H9 (cell line): ENCODE results near the gene PTGS1. TPM values are rescaled to one million over a fixed set of nuclear protein-coding genes. Genes with fewer than 3 reads are reported as not detected.

Source experiments
- DNase-seq: peaks from one replicate; pipeline ENCODE4 v3.0.0-alpha.2; 2017
- H2AFZ ChIP-seq: one replicate; pipeline ENCODE4 v1.6.1; 2013; ENCODE audit warnings: mild to moderate bottlenecking, low read length, control low read depth, moderate library complexity
- H2AK5ac ChIP-seq: 2 replicates; pipeline ENCODE4 v1.6.1; 2013; ENCODE audit warnings: low read length, control low read depth, mixed read lengths; ENCODE audit not compliant: insufficient read length
- H2BK120ac ChIP-seq: one replicate; pipeline ENCODE4 v1.6.1; 2013; ENCODE audit warnings: low read depth, mild to moderate bottlenecking, low read length, control low read depth, inconsistent platforms; ENCODE audit not compliant: poor library complexity, severe bottlenecking
- H2BK12ac ChIP-seq: 2 replicates; pipeline ENCODE4 v1.6.1; 2013; ENCODE audit warnings: low read length, control low read depth, mixed read lengths, low read depth; ENCODE audit not compliant: insufficient read length
- H2BK15ac ChIP-seq: 2 replicates; pipeline ENCODE4 v1.6.1; 2013; ENCODE audit warnings: low read depth, low read length, control low read depth
- H2BK20ac ChIP-seq: one replicate; pipeline ENCODE4 v1.6.1; 2013; ENCODE audit warnings: low read depth, mild to moderate bottlenecking, low read length, control low read depth, inconsistent platforms; ENCODE audit not compliant: poor library complexity, severe bottlenecking
- H2BK5ac ChIP-seq: 2 replicates; pipeline ENCODE4 v1.6.1; 2013; ENCODE audit warnings: low read length, control low read depth, mixed read lengths; ENCODE audit not compliant: insufficient read length
- H3K14ac ChIP-seq: 2 replicates; pipeline ENCODE4 v1.6.1; 2013; ENCODE audit warnings: low read length, control low read depth; ENCODE audit not compliant: insufficient read depth
- H3K18ac ChIP-seq: 2 replicates; pipeline ENCODE4 v1.6.1; 2013; ENCODE audit warnings: low read depth, mild to moderate bottlenecking, mixed read lengths, low read length, control low read depth; ENCODE audit not compliant: insufficient read length
- H3K23ac ChIP-seq: 2 replicates; pipeline ENCODE4 v1.6.1; 2013; ENCODE audit warnings: low read length, control low read depth, mixed read lengths, low read depth; ENCODE audit not compliant: insufficient read length
- H3K23me2 ChIP-seq: 2 replicates; pipeline ENCODE4 v1.6.1; 2013; ENCODE audit warnings: low read depth, mild to moderate bottlenecking, mixed read lengths, low read length, control low read depth; ENCODE audit not compliant: insufficient read length, poor library complexity, severe bottlenecking
- H3K27ac ChIP-seq: 2 replicates; pipeline ENCODE4 v1.5.1; 2013; ENCODE audit warnings: low read length, control low read depth, mixed read lengths, low read depth; ENCODE audit not compliant: insufficient read length
- H3K27me3 ChIP-seq: 2 replicates; pipeline ENCODE4 v1.6.1; 2013; ENCODE audit warnings: low read length, control low read depth, inconsistent platforms; ENCODE audit not compliant: insufficient read depth
- H3K4ac ChIP-seq: 2 replicates; pipeline ENCODE4 v1.6.1; 2013; ENCODE audit warnings: low read depth, mild to moderate bottlenecking, control low read depth, inconsistent platforms, low read length, moderate library complexity
- H3K4me1 ChIP-seq: 2 replicates; pipeline ENCODE4 v1.6.1; 2013; ENCODE audit warnings: low read length, control low read depth, inconsistent platforms; ENCODE audit not compliant: insufficient read depth
- H3K4me2 ChIP-seq: 2 replicates; pipeline ENCODE4 v1.6.1; 2013; ENCODE audit warnings: low read length, control low read depth, mixed read lengths; ENCODE audit not compliant: insufficient read length, insufficient read depth
- H3K56ac ChIP-seq: 2 replicates; pipeline ENCODE4 v1.6.1; 2013; ENCODE audit warnings: low read depth, mild to moderate bottlenecking, mixed read lengths, low read length, control low read depth; ENCODE audit not compliant: insufficient read length
- H3K79me1 ChIP-seq: 2 replicates; pipeline ENCODE4 v1.6.1; 2013; ENCODE audit warnings: low read depth, mild to moderate bottlenecking, moderate library complexity, low read length, control low read depth, inconsistent platforms; ENCODE audit not compliant: insufficient read depth, poor library complexity, severe bottlenecking
- H3K79me2 ChIP-seq: 2 replicates; pipeline ENCODE4 v1.6.1; 2013; ENCODE audit warnings: low read length, control low read depth, inconsistent platforms; ENCODE audit not compliant: insufficient read depth
- H3K9ac ChIP-seq: 2 replicates; pipeline ENCODE4 v1.6.1; 2013; ENCODE audit warnings: low read length, control low read depth, mixed read lengths; ENCODE audit not compliant: insufficient read length; ENCODE audit errors: extremely low read depth
- H3K9me3 ChIP-seq: one replicate; pipeline ENCODE4 v1.6.1; 2013; ENCODE audit warnings: low read depth, low read length, inconsistent platforms; ENCODE audit not compliant: control insufficient read depth
- H3T11ph ChIP-seq: one replicate; pipeline ENCODE4 v1.6.1; 2013; ENCODE audit warnings: mild to moderate bottlenecking, low read length, control low read depth, inconsistent platforms
- H4K20me1 ChIP-seq: one replicate; pipeline ENCODE4 v1.6.1; 2013; ENCODE audit not compliant: control insufficient read depth, insufficient read length, insufficient read depth
- H4K5ac ChIP-seq: 2 replicates; pipeline ENCODE4 v1.6.1; 2013; ENCODE audit warnings: low read depth, mild to moderate bottlenecking, mixed read lengths, low read length, control low read depth; ENCODE audit not compliant: insufficient read length
- H4K8ac ChIP-seq: replicated peaks from 2 replicates; pipeline ENCODE4 v1.6.1; 2013; ENCODE audit warnings: low read length, control low read depth, mixed read lengths, low read depth; ENCODE audit not compliant: insufficient read length
- H4K91ac ChIP-seq: 2 replicates; pipeline ENCODE4 v1.6.1; 2013; ENCODE audit warnings: low read depth, mild to moderate bottlenecking, moderate library complexity, mixed read lengths, low read length, control low read depth; ENCODE audit not compliant: insufficient read length
- H3K27ac Mint-ChIP-seq, 3 experiments: 2 replicates in 2 of 3; 3 replicates in 1 of 3; pipeline ENCODE4 v1.8.0; 2020 to 2021; ENCODE audit warnings: mixed read lengths in 3 of 3, mild to moderate bottlenecking in 1 of 3, moderate library complexity in 1 of 3
- H3K27me3 Mint-ChIP-seq: 2 replicates; pipeline ENCODE4 v1.8.0; 2021; ENCODE audit warnings: low read depth, mild to moderate bottlenecking, moderate library complexity, mixed read lengths
- H3K36me3 Mint-ChIP-seq, 3 experiments: 2 replicates in 2 of 3; 3 replicates in 1 of 3; pipeline ENCODE4 v1.8.0; 2020 to 2021; ENCODE audit warnings: low read depth in 3 of 3, mixed read lengths in 3 of 3; ENCODE audit not compliant: insufficient read depth in 1 of 3
- H3K4me1 Mint-ChIP-seq, 2 experiments: 2 replicates each; pipeline ENCODE4 v1.8.0; 2020; ENCODE audit warnings: mixed read lengths in 2 of 2
- H3K4me3 Mint-ChIP-seq, 2 experiments: 2 replicates in 1 of 2; 3 replicates in 1 of 2; pipeline ENCODE4 v1.8.0; 2020 to 2021; ENCODE audit warnings: mild to moderate bottlenecking in 2 of 2, mixed read lengths in 2 of 2, moderate library complexity in 1 of 2
- H3K9me3 Mint-ChIP-seq, 2 experiments: 2 replicates in 1 of 2; 3 replicates in 1 of 2; pipeline ENCODE4 v1.8.0; 2020; ENCODE audit warnings: mild to moderate bottlenecking in 2 of 2, mixed read lengths in 2 of 2, moderate library complexity in 1 of 2
- WGBS: extraction: QIAGEN DNeasy Blood & Tissue Kit; methylation state at CpG from one replicate; pipeline ENCODE4 v1.1.7; 2013; ENCODE audit warnings: missing lambda C conversion rate, low lambda C conversion rate, mixed read lengths; ENCODE audit not compliant: insufficient read length; ENCODE audit errors: extremely low coverage; 5-methylcytosine and 5-hydroxymethylcytosine counted together
- total RNA-seq: library from RNA; stranded (reverse); gene quantifications from 2 replicates; pipeline ENCODE4 v1.2.1, GENCODE V29; 2021
- TF ChIP-seq, protein P1 (sequence below): fragments of 200-600 bp; sonication (generic); conservative IDR thresholded peaks from 3 replicates; pipeline ENCODE4 v1.8.0; 2021; ENCODE audit warnings: antibody characterized with exemption, mild to moderate bottlenecking

Gene PTGS1
- total RNA-seq, 1 experiment from 2014 or later: 1.3 TPM

DNA sequence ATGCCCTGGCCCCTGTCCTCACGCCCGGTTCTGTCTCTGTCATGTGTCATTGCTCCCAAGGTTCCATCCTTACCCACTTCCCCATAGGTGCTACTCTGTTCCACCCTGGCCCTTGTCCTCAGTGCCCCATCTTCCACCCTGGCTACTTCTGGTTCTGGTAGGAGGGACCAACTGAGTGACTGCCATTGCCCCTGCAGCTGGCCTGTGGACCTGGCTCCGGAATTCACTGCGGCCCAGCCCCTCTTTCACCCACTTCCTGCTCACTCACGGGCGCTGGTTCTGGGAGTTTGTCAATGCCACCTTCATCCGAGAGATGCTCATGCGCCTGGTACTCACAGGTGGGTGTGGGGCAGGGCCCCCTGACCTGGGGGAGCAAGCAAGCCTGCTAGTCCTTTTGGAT lies 7.4 kb downstream of the PTGS1 start:
- Histone ChIP-seq H3K79me2 (no peaks in the 10 kb centered on the region), H2BK15ac (no peak overlapping the region), H3K9me3 (no peaks in the 10 kb centered on the region), H3K18ac (no peak overlapping the region), H3K4me1 (peaks cover 4% of the 10 kb centered on the region; the same call in 1 of the 2 replicates), H2BK12ac (no peak overlapping the region), H2AFZ (no peak overlapping the region), H3K23ac (no peak overlapping the region), H3T11ph (no peak overlapping the region), H4K20me1 (no peaks in the 10 kb centered on the region), H2BK20ac (no peak overlapping the region), H2BK120ac (no peak overlapping the region), H3K79me1 (no peaks in the 10 kb centered on the region), H3K14ac (no peak overlapping the region), H3K56ac (no peak overlapping the region), H3K27me3 (no peaks in the 10 kb centered on the region; the same call in 1 of the 2 replicates), H3K27ac (no peak overlapping the region), H3K4ac (no peak overlapping the region), H4K91ac (no peak overlapping the region), H2BK5ac (no peak overlapping the region), H3K4me2 (no peak overlapping the region), H4K8ac (no peak overlapping the region), H2AK5ac (no peak overlapping the region), H3K9ac (no peak overlapping the region), H4K5ac (no peak overlapping the region), H3K23me2 (no peaks in the 10 kb centered on the region)
- Mint-ChIP-seq H3K27me3 (peaks cover 21% of the 10 kb centered on the region), H3K4me3 (no peak overlapping the region), H3K4me1 (peaks cover 34 to 35% of the 10 kb centered on the region in 2 experiments), H3K9me3 (peaks cover 4 to 6% of the 10 kb centered on the region in 2 experiments; a peak in 3 of 5 replicates), H3K36me3 (no peaks in the 10 kb centered on the region), H3K27ac (peak overlapping the region in 1 of 3 experiments; percentile 8; a peak in 1 of 7 replicates)
- no peak for DNase-seq
- TF ChIP-seq, protein P1, sequence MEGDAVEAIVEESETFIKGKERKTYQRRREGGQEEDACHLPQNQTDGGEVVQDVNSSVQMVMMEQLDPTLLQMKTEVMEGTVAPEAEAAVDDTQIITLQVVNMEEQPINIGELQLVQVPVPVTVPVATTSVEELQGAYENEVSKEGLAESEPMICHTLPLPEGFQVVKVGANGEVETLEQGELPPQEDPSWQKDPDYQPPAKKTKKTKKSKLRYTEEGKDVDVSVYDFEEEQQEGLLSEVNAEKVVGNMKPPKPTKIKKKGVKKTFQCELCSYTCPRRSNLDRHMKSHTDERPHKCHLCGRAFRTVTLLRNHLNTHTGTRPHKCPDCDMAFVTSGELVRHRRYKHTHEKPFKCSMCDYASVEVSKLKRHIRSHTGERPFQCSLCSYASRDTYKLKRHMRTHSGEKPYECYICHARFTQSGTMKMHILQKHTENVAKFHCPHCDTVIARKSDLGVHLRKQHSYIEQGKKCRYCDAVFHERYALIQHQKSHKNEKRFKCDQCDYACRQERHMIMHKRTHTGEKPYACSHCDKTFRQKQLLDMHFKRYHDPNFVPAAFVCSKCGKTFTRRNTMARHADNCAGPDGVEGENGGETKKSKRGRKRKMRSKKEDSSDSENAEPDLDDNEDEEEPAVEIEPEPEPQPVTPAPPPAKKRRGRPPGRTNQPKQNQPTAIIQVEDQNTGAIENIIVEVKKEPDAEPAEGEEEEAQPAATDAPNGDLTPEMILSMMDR: no peak
- WGBS: no CpG with 5 or more reads among the region's 8 CpGs
